ENCODE data around the gene FABP1.

FABP1 gene

DNA sequence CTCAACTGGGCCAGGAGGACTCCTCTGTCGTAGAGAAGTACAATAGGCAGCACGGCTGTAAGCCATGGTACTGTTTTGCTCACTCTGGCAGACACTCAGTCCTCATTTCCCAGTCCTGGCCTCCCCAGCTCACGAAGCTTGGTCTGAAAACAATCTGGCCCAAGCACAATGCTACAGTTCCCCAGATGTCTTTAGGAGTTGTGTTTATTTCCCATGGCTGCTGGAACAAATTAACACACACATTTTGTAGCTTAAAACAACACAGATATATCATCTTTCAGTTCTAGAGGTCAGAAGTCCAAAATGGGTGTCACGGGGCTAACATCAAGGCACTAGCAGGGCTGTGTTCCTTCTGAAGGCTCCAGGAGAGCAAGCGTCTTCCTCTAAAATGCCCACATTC, 13.0 kb downstream of the FABP1 start:
- DNase-seq (ENCODE audit: low spot score) = no peak

DNA sequence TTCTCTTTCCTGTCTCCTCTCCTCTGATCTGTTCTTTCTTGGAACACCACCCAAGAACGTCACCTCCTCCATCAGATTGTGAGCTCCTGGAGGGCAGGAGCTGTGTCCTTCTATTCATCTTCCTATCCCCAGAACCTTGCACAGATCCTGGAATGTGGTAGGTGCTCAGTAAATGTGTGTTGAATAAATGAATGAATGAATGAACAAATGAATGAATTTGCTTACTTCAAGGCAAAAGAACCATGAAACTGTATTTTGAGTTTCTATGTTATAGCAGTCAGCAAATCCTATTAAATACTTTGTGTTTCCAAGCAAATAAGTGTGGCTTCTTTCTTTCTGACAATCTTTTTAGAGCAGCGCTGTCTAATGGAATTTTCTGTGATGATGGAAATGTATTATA, 14.8 kb downstream of the FABP1 start:
- no peak for DNase-seq (ENCODE audit: low spot score)

DNA sequence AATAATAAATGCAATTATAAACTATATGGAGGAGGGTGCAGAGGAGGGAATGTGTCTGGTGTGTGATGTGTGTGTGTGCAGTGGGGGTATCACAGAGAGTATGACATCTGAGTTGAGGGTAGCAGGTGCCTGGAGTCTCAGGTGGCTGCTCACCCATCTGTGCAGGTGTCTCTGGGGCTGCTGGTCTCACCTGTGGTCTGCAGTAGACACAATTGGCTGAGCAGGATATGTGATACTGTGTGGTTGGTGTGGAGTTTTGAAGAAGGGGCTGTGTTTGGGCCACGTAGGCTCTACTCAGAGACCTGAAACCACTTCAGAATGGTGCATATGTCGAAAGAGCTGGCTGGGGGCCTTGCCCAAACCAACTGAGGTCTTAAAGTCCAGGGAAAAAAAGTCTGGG, 17.0 kb downstream of the FABP1 start:
- DNase-seq (ENCODE audit: low spot score) = no peak

DNA sequence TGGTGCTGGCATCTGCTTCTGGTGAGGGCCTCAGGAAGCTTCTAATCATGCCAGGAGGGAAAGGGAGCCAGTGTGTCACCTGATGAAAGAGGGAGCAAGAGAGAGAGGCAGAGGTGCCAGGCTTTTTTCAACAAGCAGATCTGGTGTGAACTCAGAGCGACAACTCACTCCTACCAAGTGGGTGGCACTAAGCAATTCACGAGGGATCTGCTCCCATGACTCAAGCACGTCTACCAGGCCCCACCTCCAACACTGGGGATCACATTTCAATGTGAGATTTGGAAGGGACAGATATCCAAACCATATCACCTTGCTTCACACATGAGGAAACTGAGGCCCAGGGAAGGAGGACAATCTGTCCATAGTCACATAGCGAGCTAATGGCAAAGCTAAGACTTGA, 19.1 kb downstream of the FABP1 start:
- no peak for DNase-seq (ENCODE audit: low spot score)

DNA sequence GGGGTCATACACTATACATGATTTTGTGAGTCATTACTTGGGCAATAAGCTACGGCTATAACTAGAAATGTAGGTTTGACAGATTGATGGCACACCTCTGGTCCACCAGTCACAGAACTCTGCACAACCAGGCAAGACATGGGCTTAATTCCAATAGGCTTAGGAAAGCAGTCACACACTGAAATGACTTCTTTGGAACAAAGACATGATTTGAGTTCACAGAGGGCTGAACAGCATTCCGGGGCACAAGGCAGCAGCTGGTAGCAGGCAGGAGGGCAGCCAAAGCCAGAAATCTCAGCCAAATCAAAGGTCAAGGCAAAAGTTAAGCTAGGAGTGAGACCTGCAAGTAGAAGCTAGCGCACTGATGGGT, 27.4 kb downstream of the FABP1 start:
- no peak for DNase-seq (ENCODE audit: low spot score)

GRCh38 chr2:88099798-88100488, 27.9 kb downstream of the FABP1 start:
- DNase-seq (ENCODE audit: low spot score) = peak; percentile 16

GRCh38 chr2:88098558-88098900, 29.3 kb downstream of the FABP1 start:
- DNase-seq (ENCODE audit: low spot score) = no peak

- DNase-seq (ENCODE audit: low spot score) = no peak
These were observed 29.8 kb downstream of the FABP1 start for GRCh38 chr2:88097891-88098557.

GRCh38 chr2:88097192-88097591, 30.7 kb downstream of the FABP1 start:
- DNase-seq (ENCODE audit: low spot score) = no peak

GRCh38 chr2:88096708-88097107, 31.2 kb downstream of the FABP1 start:
- no peak for DNase-seq (ENCODE audit: low spot score)

- DNase-seq (ENCODE audit: low spot score) = no peak
These were observed 32.8 kb downstream of the FABP1 start for GRCh38 chr2:88095022-88095421.

GRCh38 chr2:88092773-88093172, 35.1 kb downstream of the FABP1 start:
- no peak for DNase-seq (ENCODE audit: low spot score)

- DNase-seq (ENCODE audit: low spot score) = no peak
These were observed 35.9 kb downstream of the FABP1 start for GRCh38 chr2:88091943-88092342.

DNA sequence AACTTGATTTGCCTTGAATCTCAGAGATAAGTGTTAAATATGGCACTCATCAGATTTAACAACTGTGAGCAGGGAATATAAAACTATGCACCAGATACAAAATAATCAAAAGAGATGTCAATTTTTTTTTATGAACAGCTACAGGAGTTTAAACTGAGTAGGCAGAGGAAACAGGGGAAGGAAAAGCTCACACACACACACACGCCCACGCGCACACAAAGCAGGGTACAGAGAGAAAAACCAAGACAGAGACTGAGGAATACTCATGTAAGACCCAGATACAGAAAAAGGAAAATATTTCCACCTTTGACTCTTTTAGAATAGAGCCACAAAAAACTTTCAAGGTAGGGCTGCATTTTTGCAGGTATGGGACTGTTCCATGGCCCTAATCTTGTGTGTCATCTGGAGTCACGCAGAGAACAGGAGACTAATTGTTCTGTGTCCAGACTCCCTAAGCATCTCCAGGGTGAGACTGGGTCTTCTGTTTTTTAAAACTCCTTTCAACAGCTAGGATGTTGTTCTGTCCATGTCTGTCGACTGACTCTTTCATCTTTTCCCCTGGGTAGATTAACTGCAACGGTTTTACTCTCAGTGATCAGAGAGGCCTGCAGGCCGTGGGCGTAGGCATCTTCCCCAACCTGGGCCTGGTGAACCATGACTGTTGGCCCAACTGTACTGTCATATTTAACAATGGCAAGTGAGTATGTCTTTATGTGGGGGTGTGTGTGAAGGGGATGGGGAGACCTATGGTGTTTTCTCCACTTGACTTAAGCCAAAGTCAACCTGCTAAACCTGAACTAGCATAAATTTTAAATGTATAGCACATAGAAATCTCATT, 37.2 kb downstream of the FABP1 start:
- no peak for DNase-seq (ENCODE audit: low spot score)

GRCh38 chr2:88088999-88089398, 38.9 kb downstream of the FABP1 start:
- DNase-seq (ENCODE audit: low spot score) = no peak

DNA sequence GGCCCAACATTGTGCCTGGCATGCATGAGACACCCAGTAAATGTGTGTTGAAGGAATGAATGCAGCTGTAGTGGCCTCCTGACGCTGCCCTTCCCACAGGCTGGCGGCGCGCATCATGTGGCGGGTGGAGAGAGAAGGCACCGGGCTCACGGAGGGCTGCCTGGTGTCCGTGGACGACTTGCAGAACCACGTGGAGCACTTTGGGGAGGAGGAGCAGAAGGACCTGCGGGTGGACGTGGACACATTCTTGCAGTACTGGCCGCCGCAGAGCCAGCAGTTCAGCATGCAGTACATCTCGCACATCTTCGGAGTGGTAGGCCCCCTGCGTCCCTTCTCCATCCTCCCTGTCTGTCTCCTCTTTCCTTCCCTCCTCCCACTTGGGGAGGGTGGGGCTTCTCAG, 40.1 kb downstream of the FABP1 start:
- no peak for DNase-seq (ENCODE audit: low spot score)

- no peak for DNase-seq (ENCODE audit: low spot score)
These were observed 40.8 kb downstream of the FABP1 start for GRCh38 chr2:88087073-88087472.

DNA sequence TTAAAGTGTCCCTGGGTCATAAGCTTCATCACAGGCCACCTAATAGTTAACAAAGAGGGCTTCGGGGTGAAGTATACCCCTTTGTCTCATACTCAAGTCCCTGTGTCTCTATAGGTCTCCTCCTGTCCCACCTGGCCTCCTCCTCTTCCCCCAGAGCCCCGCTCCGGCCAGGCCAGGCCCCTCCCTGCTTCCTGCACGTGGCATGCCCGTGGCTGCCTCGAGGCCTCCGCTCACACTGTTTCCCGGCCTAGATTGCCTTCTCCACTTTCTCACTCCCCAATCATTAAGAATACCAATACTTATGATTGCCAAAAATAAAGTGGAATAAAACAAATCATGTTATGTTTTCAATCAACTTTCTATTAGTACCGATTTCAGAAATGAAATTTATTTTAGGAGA, 41.5 kb downstream of the FABP1 start:
- no peak for DNase-seq (ENCODE audit: low spot score)

- no peak for DNase-seq (ENCODE audit: low spot score)
These were observed 42.3 kb downstream of the FABP1 start for GRCh38 chr2:88085602-88086001.

GRCh38 chr2:88085099-88085498, 42.8 kb downstream of the FABP1 start:
- DNase-seq (ENCODE audit: low spot score) = no peak

GRCh38 chr2:88082781-88083180, 45.1 kb downstream of the FABP1 start:
- DNase-seq (ENCODE audit: low spot score) = peak; percentile 18

DNA sequence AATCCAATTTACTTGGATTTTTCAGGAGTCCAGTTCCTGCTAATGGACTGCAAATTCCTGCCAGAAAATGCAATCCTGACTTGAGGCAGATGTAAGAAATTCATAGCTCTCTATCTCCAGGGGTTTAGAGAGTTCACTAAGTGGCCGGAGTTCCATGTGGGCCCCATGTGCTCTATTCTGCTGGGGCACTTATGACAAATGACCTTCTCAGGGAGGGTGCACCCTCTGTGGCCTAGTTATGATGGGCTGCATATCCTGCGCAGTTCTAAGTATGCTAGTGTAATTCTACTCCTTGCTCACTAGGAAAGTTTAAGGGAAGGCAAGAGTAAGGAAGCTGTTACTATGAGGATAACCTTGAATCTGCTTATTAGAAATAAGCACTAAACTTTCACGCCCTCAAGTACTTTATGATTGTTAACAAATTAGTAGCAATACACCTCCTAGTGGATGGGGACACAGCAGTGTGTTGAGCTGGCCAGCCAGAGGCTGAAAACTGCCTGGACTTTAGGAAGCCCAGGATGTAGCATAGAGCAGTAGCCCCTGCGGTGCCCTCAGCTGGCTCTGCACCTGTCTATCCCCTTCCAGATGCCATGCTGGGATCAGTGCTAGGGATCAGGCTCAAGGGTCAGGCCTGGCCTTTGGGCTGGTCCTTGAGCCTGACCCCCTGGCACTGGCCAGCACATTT, 45.8 kb downstream of the FABP1 start:
- no peak for DNase-seq (ENCODE audit: low spot score)

DNA sequence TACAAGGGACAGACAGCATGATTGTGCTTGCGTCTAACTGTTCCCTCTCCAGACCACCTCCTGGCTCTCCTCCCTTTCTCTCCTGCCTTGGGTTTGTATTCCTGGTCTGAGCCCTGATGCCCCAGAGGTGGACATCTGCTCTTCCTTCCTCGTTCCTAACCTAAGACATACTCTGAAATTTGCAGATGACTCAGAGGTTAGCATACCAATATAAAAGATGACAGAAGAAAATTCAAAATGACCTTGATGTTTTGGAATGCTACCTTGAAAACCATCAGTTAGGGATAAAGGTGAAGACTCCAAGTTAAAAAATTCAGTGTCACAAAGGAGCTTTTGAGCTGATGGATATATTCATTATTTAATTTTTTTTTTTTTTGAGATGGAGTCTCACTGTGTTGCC, 47.3 kb downstream of the FABP1 start:
- no peak for DNase-seq (ENCODE audit: low spot score)
